ENCODE results near the gene CUX1. TPM values are rescaled to one million over a fixed set of nuclear protein-coding genes. Genes with fewer than 3 reads are reported as not detected.
"Not testable (repeated sequence)": the region's sequence is repeated elsewhere in the genome, so short reads cannot be mapped to it uniquely, and the experiment has no call there.

The CUX1 gene
- total RNA-seq, 3 donors from 2014 or later = 35.1 to 54.4 (median 41.1) TPM

- TF ChIP-seq CTCF (IDR thresholded peaks at IDR 0.05) = no peak
- no peak for TF ChIP-seq POLR2A (IDR thresholded peaks at IDR 0.05)
- no peak for TF ChIP-seq POLR2AphosphoS5 (IDR thresholded peaks at IDR 0.05)
- no peak for DNase-seq (ENCODE audit: low spot score in 2 of 2)
- Histone ChIP-seq H3K27ac (no peak overlapping the region), H3K4me3 (peak overlapping the region in 1 of 3 donors; percentile 39), H3K4me1 (no peaks in the 10 kb centered on the region), H3K9me3 (no peaks in the 10 kb centered on the region), H3K36me3 (no peaks in the 10 kb centered on the region), H3K27me3 (no peaks in the 10 kb centered on the region)
- intact Hi-C loops (cut with DNase I; ENCODE audit: low total_unique reads) = no loop called here
Observed at GRCh38 chr7:102320601-102321350, 503.4 kb downstream of the CUX1 start.

GRCh38 chr7:102321351-102322201 is 504.1 kb downstream of the CUX1 start:
- H3K27me3 ChIP-seq = no peaks in the 10 kb centered on the region
- intact Hi-C loops (cut with DNase I; ENCODE audit: low total_unique reads) = no loop called here
- TF ChIP-seq POLR2A (IDR thresholded peaks at IDR 0.05) = no peak
- no peak for TF ChIP-seq POLR2AphosphoS5 (IDR thresholded peaks at IDR 0.05)
- no peak for TF ChIP-seq CTCF (IDR thresholded peaks at IDR 0.05)
- H3K4me1 ChIP-seq = no peaks in the 10 kb centered on the region
- peak overlapping the region in 1 of 3 donors; percentile 39 for H3K4me3 ChIP-seq
- no peaks in the 10 kb centered on the region for H3K36me3 ChIP-seq
- H3K27ac ChIP-seq = no peak overlapping the region
- no peak for DNase-seq (ENCODE audit: low spot score in 2 of 2)
- no peaks in the 10 kb centered on the region for H3K9me3 ChIP-seq

- Histone ChIP-seq H3K4me3 (no peak overlapping the region), H3K27me3 (no peaks in the 10 kb centered on the region), H3K27ac (no peak overlapping the region), H3K9me3 (no peaks in the 10 kb centered on the region), H3K4me1 (no peaks in the 10 kb centered on the region), H3K36me3 (no peaks in the 10 kb centered on the region)
- no peak for TF ChIP-seq CTCF (IDR thresholded peaks at IDR 0.05)
- TF ChIP-seq POLR2AphosphoS5 (IDR thresholded peaks at IDR 0.05) = no peak
- no peak for TF ChIP-seq POLR2A (IDR thresholded peaks at IDR 0.05)
- DNase-seq (ENCODE audit: low spot score in 2 of 2) = no peak
- intact Hi-C loops (cut with DNase I; ENCODE audit: low total_unique reads) = no loop called here
Observed at GRCh38 chr7:102322202-102322715, 504.8 kb downstream of the CUX1 start.

- intact Hi-C loops (cut with DNase I; ENCODE audit: low total_unique reads) = no loop called here
- no peaks in the 10 kb centered on the region for H3K4me1 ChIP-seq
- DNase-seq (ENCODE audit: low spot score in 2 of 2) = no peak
- no peaks in the 10 kb centered on the region for H3K36me3 ChIP-seq
- no peaks in the 10 kb centered on the region for H3K27me3 ChIP-seq
- no peak for TF ChIP-seq POLR2AphosphoS5 (IDR thresholded peaks at IDR 0.05)
- TF ChIP-seq POLR2A (IDR thresholded peaks at IDR 0.05) = no peak
- no peak overlapping the region for H3K4me3 ChIP-seq
- no peaks in the 10 kb centered on the region for H3K9me3 ChIP-seq
- no peak overlapping the region for H3K27ac ChIP-seq
Observed at GRCh38 chr7:102323914-102324195, 506.4 kb downstream of the CUX1 start.

GRCh38 chr7:102325106-102325505 is 507.7 kb downstream of the CUX1 start:
- not testable (repeated sequence) for H3K27me3 ChIP-seq

More at GRCh38 chr7:102325106-102325505, 507.7 kb downstream of the CUX1 start:
- intact Hi-C loops (cut with DNase I; ENCODE audit: low total_unique reads); H3K4me3 ChIP-seq; H3K27ac ChIP-seq; H3K9me3 ChIP-seq; DNase-seq (ENCODE audit: low spot score in 2 of 2); H3K4me1 ChIP-seq; H3K36me3 ChIP-seq: not testable (repeated sequence)

Data from breast epithelium (tissue), 4 donors.